IgD-negative memory B cell (primary cell): ENCODE measurements around the gene PSMA5. TPM values are rescaled to one million over a fixed set of nuclear protein-coding genes. Genes with fewer than 3 reads are reported as not detected.
"Not testable (repeated sequence)": the region's sequence is repeated elsewhere in the genome, so short reads cannot be mapped to it uniquely, and the experiment has no call there.

Source experiments
- H3K27ac Mint-ChIP-seq, 3 donors: one replicate each; pipeline ENCODE4 v1.8.0; 2020 to 2022; ENCODE audit warnings: mild to moderate bottlenecking in 3 of 3, mixed read lengths in 3 of 3, moderate library complexity in 1 of 3
- H3K27me3 Mint-ChIP-seq: one replicate; pipeline ENCODE4 v1.8.0; 2021; ENCODE audit warnings: mixed read lengths
- H3K36me3 Mint-ChIP-seq: one replicate; pipeline ENCODE4 v1.8.0; 2020; ENCODE audit warnings: mild to moderate bottlenecking, mixed read lengths
- H3K4me1 Mint-ChIP-seq, 3 donors: one replicate each; pipeline ENCODE4 v1.8.0; 2020 to 2022; ENCODE audit warnings: mixed read lengths in 3 of 3, mild to moderate bottlenecking in 1 of 3
- H3K4me3 Mint-ChIP-seq, 4 donors: one replicate each; pipeline ENCODE4 v1.8.0; 2020 to 2022; ENCODE audit warnings: mild to moderate bottlenecking in 4 of 4, mixed read lengths in 4 of 4, moderate library complexity in 3 of 4
- H3K9me3 Mint-ChIP-seq, 3 donors: one replicate each; pipeline ENCODE4 v1.8.0; 2020 to 2021; ENCODE audit warnings: mixed read lengths in 3 of 3, mild to moderate bottlenecking in 1 of 3
- polyA plus RNA-seq: library from polyadenylated mRNA; unstranded; fragments of 300-500 nt; fragmentation: Illumina TruSeq; gene quantifications from one replicate; pipeline ENCODE4 v1.2.3, GENCODE V29; 2021

Gene PSMA5
- polyA plus RNA-seq, 1 donor from 2014 or later = 77.1 TPM

GRCh38 chr1:109445949-109446695 lies 19.9 kb upstream of the PSMA5 start:
- peaks cover 12% of the 10 kb centered on the region for H3K27me3 Mint-ChIP-seq
- H3K36me3 Mint-ChIP-seq, H3K27ac Mint-ChIP-seq, H3K4me3 Mint-ChIP-seq, H3K4me1 Mint-ChIP-seq, H3K9me3 Mint-ChIP-seq: not testable (repeated sequence)

- Mint-ChIP-seq H3K9me3 (no peaks in the 10 kb centered on the region), H3K4me1 (peaks cover 0 to 2% (median 2%) of the 10 kb centered on the region in 3 donors), H3K27me3 (peaks cover 3% of the 10 kb centered on the region), H3K27ac (no peak overlapping the region), H3K4me3 (no peak overlapping the region), H3K36me3 (no peaks in the 10 kb centered on the region)
Observed at GRCh38 chr1:109444346-109444745, 18.1 kb upstream of the PSMA5 start.

- Mint-ChIP-seq H3K36me3 (no peaks in the 10 kb centered on the region), H3K27ac (no peak overlapping the region), H3K4me1 (peaks cover 0 to 2% (median 2%) of the 10 kb centered on the region in 3 donors), H3K4me3 (no peak overlapping the region), H3K27me3 (peaks cover 3% of the 10 kb centered on the region), H3K9me3 (no peaks in the 10 kb centered on the region)
Observed at GRCh38 chr1:109443476-109443875, 17.2 kb upstream of the PSMA5 start.

GRCh38 chr1:109441069-109441468 lies 14.8 kb upstream of the PSMA5 start:
- H3K9me3 Mint-ChIP-seq = no peaks in the 10 kb centered on the region
- no peaks in the 10 kb centered on the region for H3K36me3 Mint-ChIP-seq
- no peak overlapping the region for H3K4me3 Mint-ChIP-seq
- peaks cover 0 to 2% (median 0%) of the 10 kb centered on the region in 3 donors for H3K4me1 Mint-ChIP-seq
- H3K27ac Mint-ChIP-seq = no peak overlapping the region
- no peaks in the 10 kb centered on the region for H3K27me3 Mint-ChIP-seq

GRCh38 chr1:109438798-109439297 lies 12.6 kb upstream of the PSMA5 start:
- H3K27me3 Mint-ChIP-seq = peaks cover 1% of the 10 kb centered on the region
- no peak overlapping the region for H3K4me3 Mint-ChIP-seq
- no peaks in the 10 kb centered on the region for H3K4me1 Mint-ChIP-seq
- no peaks in the 10 kb centered on the region for H3K36me3 Mint-ChIP-seq
- peaks cover 0 to 7% (median 2%) of the 10 kb centered on the region in 3 donors for H3K9me3 Mint-ChIP-seq
- H3K27ac Mint-ChIP-seq = no peak overlapping the region

GRCh38 chr1:109434484-109434883 lies 8.2 kb upstream of the PSMA5 start:
- H3K27me3 Mint-ChIP-seq = peaks cover 1% of the 10 kb centered on the region
- H3K9me3 Mint-ChIP-seq = peaks cover 2 to 7% (median 2%) of the 10 kb centered on the region in 3 donors
- H3K4me3 Mint-ChIP-seq = no peak overlapping the region
- no peaks in the 10 kb centered on the region for H3K4me1 Mint-ChIP-seq
- H3K36me3 Mint-ChIP-seq = no peaks in the 10 kb centered on the region
- no peak overlapping the region for H3K27ac Mint-ChIP-seq

- H3K4me1 Mint-ChIP-seq = no peaks in the 10 kb centered on the region
- no peak overlapping the region for H3K27ac Mint-ChIP-seq
- peaks cover 1% of the 10 kb centered on the region for H3K27me3 Mint-ChIP-seq
- H3K4me3 Mint-ChIP-seq = no peak overlapping the region
- H3K9me3 Mint-ChIP-seq = peaks cover 2 to 7% (median 2%) of the 10 kb centered on the region in 3 donors
- no peaks in the 10 kb centered on the region for H3K36me3 Mint-ChIP-seq
Observed at GRCh38 chr1:109433322-109433721, 7.1 kb upstream of the PSMA5 start.

GRCh38 chr1:109432336-109432735 lies 6.1 kb upstream of the PSMA5 start:
- Mint-ChIP-seq H3K27ac (no peak overlapping the region), H3K36me3 (no peaks in the 10 kb centered on the region), H3K27me3 (peaks cover 1% of the 10 kb centered on the region), H3K4me3 (no peak overlapping the region), H3K9me3 (peaks cover 2 to 7% (median 2%) of the 10 kb centered on the region in 3 donors), H3K4me1 (peaks cover 1 to 4% (median 2%) of the 10 kb centered on the region in 3 donors)

- Mint-ChIP-seq H3K27ac (peak overlapping the region in 2 of 3 donors; percentile 87 to 98), H3K4me1 (peaks cover 20 to 29% (median 23%) of the 10 kb centered on the region in 3 donors), H3K4me3 (peak overlapping the region; percentile 91 to 100 (median 98)), H3K9me3 (no peaks in the 10 kb centered on the region), H3K27me3 (no peaks in the 10 kb centered on the region), H3K36me3 (no peaks in the 10 kb centered on the region)
Observed at GRCh38 chr1:109427171-109427467, 871 bp upstream of the PSMA5 start.

GRCh38 chr1:109425391-109426280 lies 612 bp downstream of the PSMA5 start:
- Mint-ChIP-seq H3K4me3 (peak overlapping the region; percentile 91 to 100 (median 98)), H3K9me3 (no peaks in the 10 kb centered on the region), H3K4me1 (peaks cover 20 to 31% (median 24%) of the 10 kb centered on the region in 3 donors), H3K27me3 (no peaks in the 10 kb centered on the region), H3K36me3 (no peaks in the 10 kb centered on the region), H3K27ac (peak overlapping the region; percentile 87 to 98 (median 98))

- H3K9me3 Mint-ChIP-seq = no peaks in the 10 kb centered on the region
- H3K36me3 Mint-ChIP-seq = peaks cover 1% of the 10 kb centered on the region
- H3K27me3 Mint-ChIP-seq = no peaks in the 10 kb centered on the region
- peak overlapping the region in 3 of 4 donors; percentile 22 to 73 (median 50) for H3K4me3 Mint-ChIP-seq
- peaks cover 20 to 33% (median 24%) of the 10 kb centered on the region in 3 donors for H3K4me1 Mint-ChIP-seq
- peak overlapping the region in 1 of 3 donors; percentile 24 for H3K27ac Mint-ChIP-seq
Observed at GRCh38 chr1:109423498-109423897, 2.8 kb downstream of the PSMA5 start.

- Mint-ChIP-seq H3K36me3 (peaks cover 8% of the 10 kb centered on the region), H3K27me3 (no peaks in the 10 kb centered on the region), H3K9me3 (no peaks in the 10 kb centered on the region), H3K27ac (no peak overlapping the region), H3K4me3 (no peak overlapping the region), H3K4me1 (peaks cover 2 to 10% (median 2%) of the 10 kb centered on the region in 3 donors)
Observed at GRCh38 chr1:109412551-109412950, 13.7 kb downstream of the PSMA5 start.

- Mint-ChIP-seq H3K27me3 (no peaks in the 10 kb centered on the region), H3K4me3 (peak overlapping the region in 2 of 4 donors; percentile 36 to 67), H3K27ac (peak overlapping the region in 1 of 3 donors; percentile 67), H3K4me1 (peaks cover 6 to 9% (median 6%) of the 10 kb centered on the region in 3 donors), H3K36me3 (peaks cover 14% of the 10 kb centered on the region), H3K9me3 (peaks cover 0 to 2% (median 0%) of the 10 kb centered on the region in 3 donors)
Observed at GRCh38 chr1:109404838-109405237, 21.4 kb downstream of the PSMA5 start.

- Mint-ChIP-seq H3K27me3 (peaks cover 12% of the 10 kb centered on the region), H3K4me3 (no peak overlapping the region), H3K9me3 (peaks cover 0 to 2% (median 0%) of the 10 kb centered on the region in 3 donors), H3K4me1 (peaks cover 7 to 12% (median 8%) of the 10 kb centered on the region in 3 donors), H3K36me3 (peaks cover 12% of the 10 kb centered on the region), H3K27ac (no peak overlapping the region)
Observed at GRCh38 chr1:109402025-109402424, 24.2 kb downstream of the PSMA5 start.

- peaks cover 0 to 2% (median 0%) of the 10 kb centered on the region in 3 donors for H3K9me3 Mint-ChIP-seq
- H3K27ac Mint-ChIP-seq = no peak overlapping the region
- H3K27me3 Mint-ChIP-seq = peaks cover 30% of the 10 kb centered on the region
Observed at GRCh38 chr1:109400035-109400655, 26.1 kb downstream of the PSMA5 start.

More at GRCh38 chr1:109400035-109400655, 26.1 kb downstream of the PSMA5 start:
- peaks cover 8% of the 10 kb centered on the region for H3K36me3 Mint-ChIP-seq
- no peak overlapping the region for H3K4me3 Mint-ChIP-seq
- peaks cover 10 to 27% (median 16%) of the 10 kb centered on the region in 3 donors for H3K4me1 Mint-ChIP-seq
